K562 (cell line): ENCODE measurements around the gene HP1BP3. TPM values are rescaled to one million over a fixed set of nuclear protein-coding genes. Genes with fewer than 3 reads are reported as not detected.
A peak's percentile ranks its signal among the peaks of the same experiment; 100 is the strongest.

Experiments
- ATF1 ChIP-seq, 2 experiments: fragments of 450-650 bp in 1 of 2; IDR thresholded peaks; 2 replicates each; pipeline ENCODE4 v1.6.1; 2016; ENCODE audit warnings: missing compliant biosample characterization in 1 of 2, missing genetic modification characterization in 1 of 2
- CCNT2 ChIP-seq: IDR thresholded peaks from 2 replicates; pipeline ENCODE4 v1.6.1; 2011; ENCODE audit warnings: borderline replicate concordance, low read depth, mild to moderate bottlenecking, moderate library complexity, mixed read lengths, low read length; ENCODE audit not compliant: insufficient read length; ENCODE audit errors: extremely low read depth
- CHD2 ChIP-seq: IDR thresholded peaks from 2 replicates; pipeline ENCODE4 v1.6.1; 2011; ENCODE audit warnings: low read depth, low read length
- EWSR1 ChIP-seq: fragments of 450-650 bp; IDR thresholded peaks from 2 replicates; pipeline ENCODE4 v1.6.1; 2018; ENCODE audit warnings: borderline replicate concordance, mild to moderate bottlenecking, low read depth, moderate library complexity; ENCODE audit not compliant: partially characterized antibody
- SIX5 ChIP-seq, 2 experiments: IDR thresholded peaks; 2 replicates each; pipeline ENCODE4 v1.6.1; 2011; ENCODE audit warnings: low read length in 2 of 2, borderline replicate concordance in 1 of 2, low read depth in 1 of 2, mild to moderate bottlenecking in 1 of 2, moderate library complexity in 1 of 2; ENCODE audit not compliant: insufficient read depth in 1 of 2
- TCF7 ChIP-seq: sonication (generic); IDR thresholded peaks from 2 replicates; pipeline ENCODE4 v1.6.1; 2016; ENCODE audit warnings: antibody characterized with exemption, borderline replicate concordance
- ZFPM2 ChIP-seq: fragments of 250-450 bp; sonication (Bioruptor Pico); IDR thresholded peaks from 2 replicates; pipeline ENCODE4 v1.5.1; 2022; ENCODE audit warnings: mild to moderate bottlenecking
- polyA plus RNA-seq, 8 experiments: library from polyadenylated mRNA; depleted of rRNA in 4 of 8; stranded (reverse) in 5 of 8; unstranded in 3 of 8; fragments of >200 nt; fragmentation: Nextera tagmentation in 2 of 8; fragmentation: Illumina TruSeq in 1 of 8; extraction: Ambion mirVana in 2 of 8; extraction: Trizol in 1 of 8; gene quantifications; 2 replicates each; pipeline versions ENCODE4 v1.2.1 to v1.2.3, GENCODE V29; 2011 to 2014; ENCODE audit warnings: inconsistent platforms in 1 of 8, missing spikeins in 1 of 8
- total RNA-seq, 7 experiments: library from RNA; depleted of rRNA in 6 of 7; stranded (reverse); fragments of >200 nt in 6 of 7; fragmentation: Illumina TruSeq in 2 of 7; extraction: Trizol in 2 of 7; gene quantifications; 2 replicates each; pipeline versions ENCODE4 v1.2.1 to v1.2.3, GENCODE V29; 2011 to 2021; ENCODE audit warnings: low replicate concordance in 1 of 7
- TF ChIP-seq, protein P1 (sequence below): sonication (generic); formaldehyde crosslinking; IDR thresholded peaks from 2 replicates; pipeline ENCODE4 v1.8.0; 2023; ENCODE audit warnings: mild to moderate bottlenecking, missing genetic modification reagents
- TF ChIP-seq, protein P2 (sequence below), 2 experiments: fragments of 200-800 bp in 1 of 2; sonication (Bioruptor generic) in 1 of 2; sonication (generic) in 1 of 2; formaldehyde crosslinking in 1 of 2; IDR thresholded peaks in 1 of 2; conservative IDR thresholded peaks in 1 of 2; 2 replicates each; pipeline versions ENCODE4 v1.5.0 to v1.6.1; 2016 to 2020; ENCODE audit warnings: missing compliant biosample characterization in 1 of 2, missing genetic modification characterization in 1 of 2, missing genetic modification reagents in 1 of 2

Gene HP1BP3
- total and polyA plus RNA-seq, 9 of the 15 experiments (the other 6 are each of a cell fraction or from before 2014, with no cell fraction given) = 57.3 to 513 (median 240) TPM

DNA sequence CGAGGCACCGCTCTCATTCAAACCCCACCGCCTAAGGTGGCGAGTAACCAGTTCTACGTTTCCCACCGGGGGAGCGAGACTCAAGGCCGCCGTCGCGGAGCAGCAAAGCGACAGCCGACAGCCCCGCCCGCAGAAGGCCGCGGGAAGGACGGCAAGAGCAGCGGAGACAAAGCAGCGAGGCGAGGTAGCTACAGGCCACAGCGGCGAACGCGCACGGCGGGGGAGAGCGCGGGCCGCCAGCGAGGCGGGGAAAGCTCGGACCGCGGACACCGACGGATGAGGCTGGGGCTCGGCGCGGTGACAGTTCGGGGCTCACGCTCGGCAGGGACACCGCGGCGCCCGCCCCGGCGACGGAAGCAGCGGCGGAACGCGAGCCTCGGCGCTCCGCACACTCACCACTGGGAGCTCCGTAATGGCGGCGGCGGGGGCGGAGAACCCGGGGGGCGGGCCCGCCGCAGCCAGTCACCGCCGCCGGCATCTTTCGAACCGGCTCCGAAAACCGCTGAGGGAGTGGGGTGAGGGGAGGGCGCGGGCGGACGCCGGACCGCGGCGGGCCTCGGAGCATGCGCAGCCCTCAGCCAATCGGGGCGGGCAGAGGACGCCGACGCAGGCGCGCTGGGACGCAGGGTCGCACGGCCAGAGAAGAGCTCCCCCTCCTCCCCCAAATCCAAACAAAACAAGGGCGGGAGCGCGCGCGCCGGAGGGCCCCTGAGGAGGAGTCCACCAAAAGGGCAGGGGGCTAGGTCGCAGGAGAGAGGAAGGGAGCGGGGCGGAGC is 666 bp downstream of the HP1BP3 start (continued):
- TF ChIP-seq, protein P1, sequence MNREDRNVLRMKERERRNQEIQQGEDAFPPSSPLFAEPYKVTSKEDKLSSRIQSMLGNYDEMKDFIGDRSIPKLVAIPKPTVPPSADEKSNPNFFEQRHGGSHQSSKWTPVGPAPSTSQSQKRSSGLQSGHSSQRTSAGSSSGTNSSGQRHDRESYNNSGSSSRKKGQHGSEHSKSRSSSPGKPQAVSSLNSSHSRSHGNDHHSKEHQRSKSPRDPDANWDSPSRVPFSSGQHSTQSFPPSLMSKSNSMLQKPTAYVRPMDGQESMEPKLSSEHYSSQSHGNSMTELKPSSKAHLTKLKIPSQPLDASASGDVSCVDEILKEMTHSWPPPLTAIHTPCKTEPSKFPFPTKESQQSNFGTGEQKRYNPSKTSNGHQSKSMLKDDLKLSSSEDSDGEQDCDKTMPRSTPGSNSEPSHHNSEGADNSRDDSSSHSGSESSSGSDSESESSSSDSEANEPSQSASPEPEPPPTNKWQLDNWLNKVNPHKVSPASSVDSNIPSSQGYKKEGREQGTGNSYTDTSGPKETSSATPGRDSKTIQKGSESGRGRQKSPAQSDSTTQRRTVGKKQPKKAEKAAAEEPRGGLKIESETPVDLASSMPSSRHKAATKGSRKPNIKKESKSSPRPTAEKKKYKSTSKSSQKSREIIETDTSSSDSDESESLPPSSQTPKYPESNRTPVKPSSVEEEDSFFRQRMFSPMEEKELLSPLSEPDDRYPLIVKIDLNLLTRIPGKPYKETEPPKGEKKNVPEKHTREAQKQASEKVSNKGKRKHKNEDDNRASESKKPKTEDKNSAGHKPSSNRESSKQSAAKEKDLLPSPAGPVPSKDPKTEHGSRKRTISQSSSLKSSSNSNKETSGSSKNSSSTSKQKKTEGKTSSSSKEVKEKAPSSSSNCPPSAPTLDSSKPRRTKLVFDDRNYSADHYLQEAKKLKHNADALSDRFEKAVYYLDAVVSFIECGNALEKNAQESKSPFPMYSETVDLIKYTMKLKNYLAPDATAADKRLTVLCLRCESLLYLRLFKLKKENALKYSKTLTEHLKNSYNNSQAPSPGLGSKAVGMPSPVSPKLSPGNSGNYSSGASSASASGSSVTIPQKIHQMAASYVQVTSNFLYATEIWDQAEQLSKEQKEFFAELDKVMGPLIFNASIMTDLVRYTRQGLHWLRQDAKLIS (CRISPR knock-in tag) = peak; percentile 98
- peak; percentile 93 for TF ChIP-seq CCNT2
- peak; percentile 54 for TF ChIP-seq CHD2
- no peak for TF ChIP-seq ATF1 (CRISPR knock-in tag; IDR thresholded peaks at IDR 0.05)
- peak; percentile 73 for TF ChIP-seq ATF1 (tag; IDR thresholded peaks at IDR 0.05)
- TF ChIP-seq ZFPM2 (CRISPR knock-in tag) = no peak
- TF ChIP-seq SIX5 (IDR thresholded peaks at IDR 0.05; ENCODE audit: borderline replicate concordance in 1 of 2, insufficient read depth in 1 of 2, low read depth in 1 of 2, low read length in 2 of 2) = no peak
- TF ChIP-seq EWSR1 = no peak
- TF ChIP-seq, protein P2, sequence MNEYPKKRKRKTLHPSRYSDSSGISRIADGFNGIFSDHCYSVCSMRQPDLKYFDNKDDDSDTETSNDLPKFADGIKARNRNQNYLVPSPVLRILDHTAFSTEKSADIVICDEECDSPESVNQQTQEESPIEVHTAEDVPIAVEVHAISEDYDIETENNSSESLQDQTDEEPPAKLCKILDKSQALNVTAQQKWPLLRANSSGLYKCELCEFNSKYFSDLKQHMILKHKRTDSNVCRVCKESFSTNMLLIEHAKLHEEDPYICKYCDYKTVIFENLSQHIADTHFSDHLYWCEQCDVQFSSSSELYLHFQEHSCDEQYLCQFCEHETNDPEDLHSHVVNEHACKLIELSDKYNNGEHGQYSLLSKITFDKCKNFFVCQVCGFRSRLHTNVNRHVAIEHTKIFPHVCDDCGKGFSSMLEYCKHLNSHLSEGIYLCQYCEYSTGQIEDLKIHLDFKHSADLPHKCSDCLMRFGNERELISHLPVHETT (CRISPR knock-in tag; conservative IDR thresholded peaks at IDR 0.05 in 1 of 2, IDR thresholded peaks at IDR 0.05 in 1 of 2) = peak in 1 of 2 experiments; percentile 93; a peak in 2 of 4 replicates
- 0 out of 2 replicates have a peak, but pooled peaks have one; percentile 37 for TF ChIP-seq TCF7
- TF ChIP-seq, all 486 proteins: peak for 155
